ENCODE results near the gene ELOVL5. TPM values are rescaled to one million over a fixed set of nuclear protein-coding genes. Genes with fewer than 3 reads are reported as not detected.

Gene ELOVL5
- total RNA-seq, 1 donor from 2014 or later: 64.5 TPM

DNA sequence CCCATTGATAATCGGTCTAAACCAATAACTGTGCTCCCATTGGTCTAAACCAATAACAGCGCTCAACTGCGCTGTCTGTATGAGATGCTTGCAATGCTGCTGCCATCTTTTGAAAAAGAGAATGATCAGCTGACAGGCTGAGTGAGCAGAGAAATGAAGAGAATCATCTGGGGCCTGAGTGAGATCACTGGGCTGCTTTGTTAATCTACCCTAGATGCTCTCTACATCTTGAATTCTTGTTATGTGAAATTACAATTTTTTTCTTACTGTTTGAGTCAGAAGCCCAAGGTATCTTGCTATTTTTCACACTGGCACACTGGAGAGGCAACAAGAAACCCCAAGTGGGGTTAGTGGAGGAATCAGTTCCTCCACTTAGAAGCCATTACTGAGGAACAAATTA lies 108.6 kb downstream of the ELOVL5 start:
- no peak for DNase-seq (ENCODE audit: low spot score)

DNA sequence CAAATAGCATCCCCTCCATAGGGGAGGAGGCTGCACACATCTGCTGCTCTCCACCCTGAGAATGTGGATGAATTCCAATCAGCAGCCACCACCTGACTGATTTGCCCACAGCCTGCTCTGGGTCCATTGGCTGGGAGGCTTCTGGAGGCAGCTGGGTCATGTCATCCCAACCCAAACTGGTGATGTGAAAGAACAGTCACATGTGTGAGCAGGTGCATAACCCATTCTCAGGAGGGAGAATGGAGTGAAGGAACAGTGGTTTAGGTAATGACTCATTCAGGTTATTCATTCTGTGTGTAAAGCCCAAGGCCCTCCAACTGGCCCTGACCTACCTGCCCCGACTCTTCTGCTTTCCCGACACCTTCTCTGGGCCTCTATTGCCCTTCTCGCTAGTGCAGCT lies 109.2 kb downstream of the ELOVL5 start:
- DNase-seq (ENCODE audit: low spot score): no peak

DNA sequence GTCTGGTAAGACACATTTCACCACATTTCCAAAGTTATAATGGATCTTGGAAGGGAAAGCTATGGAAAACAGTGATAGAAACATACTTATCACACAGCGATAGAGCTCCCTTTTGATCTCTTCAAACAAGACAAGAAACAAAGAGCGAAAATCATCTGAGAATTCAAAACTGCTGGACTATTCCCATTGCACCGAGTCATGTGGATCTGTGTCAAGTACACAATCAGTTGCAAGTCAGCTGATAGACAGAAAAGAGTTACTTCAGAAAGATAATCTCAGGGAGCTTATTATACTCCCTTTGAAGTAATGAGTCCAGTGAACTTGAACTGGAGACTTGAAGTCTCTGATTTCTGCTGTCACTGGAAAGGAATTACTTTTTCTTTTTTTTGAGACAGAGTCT lies 110.4 kb downstream of the ELOVL5 start:
- DNase-seq (ENCODE audit: low spot score): no peak

DNA sequence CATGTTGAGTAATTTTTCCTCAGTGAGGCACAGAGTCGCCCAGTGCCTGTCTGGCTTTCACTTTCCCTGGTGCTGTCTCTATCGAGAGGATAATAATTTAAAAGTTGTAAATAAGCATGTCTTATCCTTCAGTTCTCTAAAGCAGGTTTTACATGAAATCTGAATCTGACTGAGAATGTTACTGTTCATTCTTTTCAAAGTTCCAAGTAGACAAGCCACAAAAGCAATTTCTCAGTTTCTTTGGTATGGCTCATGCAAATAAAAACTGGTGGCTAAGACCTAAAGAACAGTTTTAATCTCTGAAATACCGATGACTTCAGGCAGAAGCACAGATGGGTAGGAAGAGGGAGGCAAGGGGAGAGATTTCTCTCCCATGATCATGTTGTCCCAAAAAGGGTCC lies 112.5 kb downstream of the ELOVL5 start:
- DNase-seq (ENCODE audit: low spot score): no peak

DNA sequence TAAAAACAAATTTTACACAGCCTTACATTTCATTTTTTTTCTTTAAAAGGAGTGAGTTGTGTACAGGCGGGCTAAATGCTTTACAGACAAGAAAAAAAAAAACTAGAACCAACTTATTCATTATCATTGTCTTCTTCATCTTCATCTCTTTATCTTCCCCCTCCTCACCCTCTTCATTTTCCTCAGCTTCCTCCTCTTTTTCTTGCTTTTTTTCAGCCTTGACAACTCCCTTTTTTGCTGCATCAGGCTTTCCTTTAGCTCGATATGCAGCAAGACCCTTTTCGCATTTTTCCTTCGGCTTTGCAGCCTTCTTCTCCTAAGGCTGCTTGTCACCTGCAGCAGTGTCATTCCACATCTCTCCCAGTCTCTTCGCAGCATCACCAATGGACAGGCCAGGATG lies 113.2 kb downstream of the ELOVL5 start:
- DNase-seq (ENCODE audit: low spot score): no peak

DNA sequence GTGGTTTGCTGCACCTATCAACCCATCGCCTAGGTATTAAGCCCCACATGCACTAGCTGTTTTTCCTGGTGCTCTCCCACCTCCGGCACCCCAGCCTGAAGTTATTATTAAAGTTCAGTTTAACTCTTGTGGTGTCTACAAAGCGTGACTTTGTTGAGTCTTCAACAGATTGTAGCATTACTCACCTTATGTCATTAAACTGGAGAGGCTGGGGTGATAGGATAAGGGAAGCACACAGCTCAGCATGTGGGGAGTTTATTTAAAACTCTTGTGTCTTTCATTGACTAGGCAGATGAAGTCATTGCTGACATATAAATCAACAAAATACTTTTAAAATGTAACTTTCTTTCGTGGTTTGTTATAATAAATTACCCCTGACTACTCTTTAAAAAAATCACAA lies 115.4 kb downstream of the ELOVL5 start:
- DNase-seq (ENCODE audit: low spot score): no peak

DNA sequence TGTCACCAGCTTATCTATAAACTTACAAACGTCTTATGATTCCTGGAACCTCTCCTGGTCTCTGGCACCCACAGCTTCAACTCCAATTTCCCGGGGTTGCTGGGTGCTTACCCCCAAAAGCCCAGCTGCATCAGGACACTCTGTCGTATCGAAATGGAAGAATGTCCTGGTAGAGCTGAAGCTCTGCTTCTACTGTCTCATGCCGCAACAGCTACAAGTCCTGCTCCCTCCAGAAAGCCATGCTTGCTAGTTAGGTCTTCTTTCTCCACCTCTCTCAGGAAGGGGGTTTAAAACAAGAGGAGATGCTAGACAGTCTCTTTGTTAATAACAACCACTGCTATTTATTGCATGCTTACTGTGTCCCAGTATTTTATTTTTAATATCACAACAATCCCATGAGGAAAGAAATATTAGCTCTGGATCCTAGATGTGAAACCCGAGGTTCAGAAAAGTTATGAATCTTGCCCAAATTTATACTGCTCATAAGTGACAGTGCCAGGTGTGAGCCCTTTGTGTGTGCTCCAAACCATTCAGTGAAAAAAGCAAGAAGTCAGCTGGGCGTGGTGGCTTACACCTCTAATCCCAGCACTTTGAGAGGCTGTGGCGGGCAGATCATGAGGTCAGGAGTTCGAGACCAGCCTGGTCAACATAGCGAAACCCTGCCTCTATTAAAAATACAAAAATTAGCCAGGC lies 117.8 kb downstream of the ELOVL5 start:
- DNase-seq (ENCODE audit: low spot score): no peak

DNA sequence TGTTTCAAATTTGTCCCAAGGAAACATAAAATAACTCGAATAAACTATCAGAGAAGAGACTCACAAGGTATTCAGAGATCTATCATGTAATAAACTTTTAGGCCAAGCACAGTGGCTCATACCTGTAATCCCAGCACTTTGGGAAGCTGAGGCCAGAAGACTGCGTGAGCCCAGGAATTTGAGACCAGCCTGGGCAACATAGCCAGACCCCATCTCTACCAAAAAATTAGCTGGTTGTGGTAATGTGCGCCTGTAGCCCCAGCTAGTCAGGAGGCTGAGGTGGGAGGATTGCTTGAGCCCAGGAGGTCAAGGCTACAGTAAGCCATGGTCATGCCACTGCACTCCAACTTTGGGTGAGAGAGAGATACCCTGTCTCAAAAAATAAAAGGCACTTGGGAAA lies 120.9 kb downstream of the ELOVL5 start:
- no peak for DNase-seq (ENCODE audit: low spot score)

DNA sequence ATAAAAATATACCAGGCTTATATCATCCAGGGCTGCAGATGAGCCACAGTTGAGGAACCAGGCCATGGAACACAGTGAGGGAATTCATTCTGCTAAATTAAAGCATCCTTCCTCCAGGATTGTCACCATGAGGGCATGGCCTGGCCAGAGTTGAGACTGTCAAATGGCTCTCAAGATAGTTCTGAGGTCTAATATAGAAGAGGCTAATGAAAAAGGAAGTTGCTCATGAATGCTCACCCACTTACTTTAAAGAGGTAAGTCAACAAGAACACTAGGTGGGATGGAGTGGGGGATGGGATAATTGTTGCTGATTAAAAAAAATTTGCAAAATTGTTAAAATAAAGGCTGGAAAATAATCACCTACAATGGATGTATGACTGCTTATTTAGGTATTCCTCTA lies 128.1 kb downstream of the ELOVL5 start:
- no peak for DNase-seq (ENCODE audit: low spot score)

Other genes starting within 250 kb of the ELOVL5 start
- gene GCM1, start 200.1 kb downstream of the ELOVL5 start, total RNA-seq: not detected
- 120 TPM for gene GCLC, start 196.2 kb upstream of the ELOVL5 start, total RNA-seq